ENCODE measurements around the gene SEC16A.

SEC16A gene

GRCh38 chr9:136482793-136483588 is at the start of gene SEC16A:
SEC16A (minus strand) TSS chr9:136483040; CDS start chr9:136477615, 5,425 bp downstream.
- DNase-seq (ENCODE audit: low spot score), result peak; percentile 98
- Mint-ChIP-seq H3K27ac (peak within 1 kb of the TSS; percentile 99), H3K27me3 (ENCODE audit: low read depth) (no peaks in the 10 kb centered on the region), H3K36me3 (ENCODE audit: low read depth) (peaks cover 17% of the 10 kb centered on the region), H3K4me1 (ENCODE audit: low read depth) (peaks cover 20% of the 10 kb centered on the region), H3K4me3 (peak within 1 kb of the TSS; percentile 96), H3K9me3 (no peaks in the 10 kb centered on the region)

- Mint-ChIP-seq H3K27me3 (ENCODE audit: low read depth) (no peaks in the 10 kb centered on the region), H3K36me3 (ENCODE audit: low read depth) (peaks cover 13% of the 10 kb centered on the region), H3K4me3 (peak overlapping the region; percentile 71), H3K27ac (peak overlapping the region; percentile 95), H3K9me3 (no peaks in the 10 kb centered on the region), H3K4me1 (ENCODE audit: low read depth) (peaks cover 29% of the 10 kb centered on the region)
- no peak for DNase-seq (ENCODE audit: low spot score)
Measured at GRCh38 chr9:136531904-136532798, 49.3 kb upstream of the SEC16A start.

- Mint-ChIP-seq H3K27me3 (ENCODE audit: low read depth) (no peaks in the 10 kb centered on the region), H3K4me3 (peak overlapping the region; percentile 21), H3K4me1 (ENCODE audit: low read depth) (peaks cover 27% of the 10 kb centered on the region), H3K9me3 (no peaks in the 10 kb centered on the region), H3K27ac (peak overlapping the region; percentile 70), H3K36me3 (ENCODE audit: low read depth) (peaks cover 10% of the 10 kb centered on the region)
- no peak for DNase-seq (ENCODE audit: low spot score)
Measured at GRCh38 chr9:136531186-136531903, 48.5 kb upstream of the SEC16A start.

GRCh38 chr9:136530461-136531089 is 47.7 kb upstream of the SEC16A start:
- no peak for DNase-seq (ENCODE audit: low spot score)
- no peak overlapping the region for H3K27ac Mint-ChIP-seq
- H3K9me3 Mint-ChIP-seq, result no peaks in the 10 kb centered on the region
- H3K4me3 Mint-ChIP-seq, result no peak overlapping the region
- H3K4me1 Mint-ChIP-seq (ENCODE audit: low read depth), result peaks cover 27% of the 10 kb centered on the region
- no peaks in the 10 kb centered on the region for H3K27me3 Mint-ChIP-seq (ENCODE audit: low read depth)
- H3K36me3 Mint-ChIP-seq (ENCODE audit: low read depth), result peaks cover 10% of the 10 kb centered on the region

GRCh38 chr9:136529516-136530460 is 46.9 kb upstream of the SEC16A start:
- no peak overlapping the region for H3K4me3 Mint-ChIP-seq
- no peaks in the 10 kb centered on the region for H3K27me3 Mint-ChIP-seq (ENCODE audit: low read depth)
- DNase-seq (ENCODE audit: low spot score), result no peak
- H3K9me3 Mint-ChIP-seq, result no peaks in the 10 kb centered on the region
- H3K27ac Mint-ChIP-seq, result no peak overlapping the region
- peaks cover 27% of the 10 kb centered on the region for H3K4me1 Mint-ChIP-seq (ENCODE audit: low read depth)
- H3K36me3 Mint-ChIP-seq (ENCODE audit: low read depth), result peaks cover 10% of the 10 kb centered on the region

- no peaks in the 10 kb centered on the region for H3K27me3 Mint-ChIP-seq (ENCODE audit: low read depth)
- H3K4me3 Mint-ChIP-seq, result no peak overlapping the region
- H3K9me3 Mint-ChIP-seq, result no peaks in the 10 kb centered on the region
- DNase-seq (ENCODE audit: low spot score), result no peak
- H3K4me1 Mint-ChIP-seq (ENCODE audit: low read depth), result peaks cover 19% of the 10 kb centered on the region
- H3K36me3 Mint-ChIP-seq (ENCODE audit: low read depth), result peaks cover 5% of the 10 kb centered on the region
- H3K27ac Mint-ChIP-seq, result no peak overlapping the region
Measured at GRCh38 chr9:136528716-136529341, 46.0 kb upstream of the SEC16A start.

- Mint-ChIP-seq H3K4me3 (no peak overlapping the region), H3K4me1 (ENCODE audit: low read depth) (peaks cover 13% of the 10 kb centered on the region), H3K27ac (peak overlapping the region; percentile 45), H3K27me3 (ENCODE audit: low read depth) (no peaks in the 10 kb centered on the region), H3K9me3 (no peaks in the 10 kb centered on the region), H3K36me3 (ENCODE audit: low read depth) (peaks cover 5% of the 10 kb centered on the region)
- no peak for DNase-seq (ENCODE audit: low spot score)
Measured at GRCh38 chr9:136527721-136528710, 45.2 kb upstream of the SEC16A start.

- Mint-ChIP-seq H3K27me3 (ENCODE audit: low read depth) (no peaks in the 10 kb centered on the region), H3K27ac (no peak overlapping the region), H3K4me3 (no peak overlapping the region), H3K36me3 (ENCODE audit: low read depth) (peaks cover 3% of the 10 kb centered on the region), H3K4me1 (ENCODE audit: low read depth) (peaks cover 6% of the 10 kb centered on the region), H3K9me3 (no peaks in the 10 kb centered on the region)
- DNase-seq (ENCODE audit: low spot score), result no peak
Measured at GRCh38 chr9:136527131-136527530, 44.3 kb upstream of the SEC16A start.

GRCh38 chr9:136526625-136527066 is 43.8 kb upstream of the SEC16A start:
- H3K4me1 Mint-ChIP-seq (ENCODE audit: low read depth), result peaks cover 6% of the 10 kb centered on the region
- H3K27me3 Mint-ChIP-seq (ENCODE audit: low read depth), result no peaks in the 10 kb centered on the region
- H3K9me3 Mint-ChIP-seq, result no peaks in the 10 kb centered on the region
- H3K36me3 Mint-ChIP-seq (ENCODE audit: low read depth), result peaks cover 3% of the 10 kb centered on the region
- no peak for DNase-seq (ENCODE audit: low spot score)
- H3K4me3 Mint-ChIP-seq, result no peak overlapping the region
- no peak overlapping the region for H3K27ac Mint-ChIP-seq

- H3K27me3 Mint-ChIP-seq (ENCODE audit: low read depth), result no peaks in the 10 kb centered on the region
Measured at GRCh38 chr9:136525841-136526499, 43.1 kb upstream of the SEC16A start.

GRCh38 chr9:136525207-136525606 is 42.4 kb upstream of the SEC16A start:
- H3K9me3 Mint-ChIP-seq, result no peaks in the 10 kb centered on the region
- H3K4me3 Mint-ChIP-seq, result no peak overlapping the region
- H3K36me3 Mint-ChIP-seq (ENCODE audit: low read depth), result no peaks in the 10 kb centered on the region
- no peaks in the 10 kb centered on the region for H3K27me3 Mint-ChIP-seq (ENCODE audit: low read depth)
- H3K4me1 Mint-ChIP-seq (ENCODE audit: low read depth), result peaks cover 3% of the 10 kb centered on the region
- H3K27ac Mint-ChIP-seq, result no peak overlapping the region
- DNase-seq (ENCODE audit: low spot score), result no peak

More at GRCh38 chr9:136525841-136526499, 43.1 kb upstream of the SEC16A start:
- Mint-ChIP-seq H3K36me3 (ENCODE audit: low read depth) (peaks cover under 1% of the 10 kb centered on the region), H3K9me3 (no peaks in the 10 kb centered on the region), H3K27ac (no peak overlapping the region), H3K4me3 (no peak overlapping the region), H3K4me1 (ENCODE audit: low read depth) (peaks cover 3% of the 10 kb centered on the region)
- DNase-seq (ENCODE audit: low spot score), result no peak
